ENCODE measurements around the gene PTPRN2. TPM values are rescaled to one million over a fixed set of nuclear protein-coding genes. Genes with fewer than 3 reads are reported as not detected.

PTPRN2 gene
- total and polyA plus RNA-seq, 2 of the 13 experiments (the other 11 are each of a cell fraction or from before 2014, with no cell fraction given) = 2.5 to 24.2 TPM

- TF ChIP-seq SNAPC5 (CRISPR knock-in tag; IDR thresholded peaks at IDR 0.05; ENCODE audit: borderline replicate concordance) (no peak), ATF7 (IDR thresholded peaks at IDR 0.05) (no peak), ATF7 (CRISPR knock-in tag; IDR thresholded peaks at IDR 0.05) (no peak), CCDC6 (CRISPR knock-in tag; IDR thresholded peaks at IDR 0.05) (no peak), ZSCAN20 (CRISPR knock-in tag; IDR thresholded peaks at IDR 0.05; ENCODE audit: borderline replicate concordance) (no peak), ETV5 (CRISPR knock-in tag; IDR thresholded peaks at IDR 0.05; ENCODE audit: borderline replicate concordance) (no peak), MTF1 (CRISPR knock-in tag; IDR thresholded peaks at IDR 0.05) (no peak), CBX5 (CRISPR knock-in tag; IDR thresholded peaks at IDR 0.05; ENCODE audit: borderline replicate concordance) (no peak)
- TF ChIP-seq, protein P1, sequence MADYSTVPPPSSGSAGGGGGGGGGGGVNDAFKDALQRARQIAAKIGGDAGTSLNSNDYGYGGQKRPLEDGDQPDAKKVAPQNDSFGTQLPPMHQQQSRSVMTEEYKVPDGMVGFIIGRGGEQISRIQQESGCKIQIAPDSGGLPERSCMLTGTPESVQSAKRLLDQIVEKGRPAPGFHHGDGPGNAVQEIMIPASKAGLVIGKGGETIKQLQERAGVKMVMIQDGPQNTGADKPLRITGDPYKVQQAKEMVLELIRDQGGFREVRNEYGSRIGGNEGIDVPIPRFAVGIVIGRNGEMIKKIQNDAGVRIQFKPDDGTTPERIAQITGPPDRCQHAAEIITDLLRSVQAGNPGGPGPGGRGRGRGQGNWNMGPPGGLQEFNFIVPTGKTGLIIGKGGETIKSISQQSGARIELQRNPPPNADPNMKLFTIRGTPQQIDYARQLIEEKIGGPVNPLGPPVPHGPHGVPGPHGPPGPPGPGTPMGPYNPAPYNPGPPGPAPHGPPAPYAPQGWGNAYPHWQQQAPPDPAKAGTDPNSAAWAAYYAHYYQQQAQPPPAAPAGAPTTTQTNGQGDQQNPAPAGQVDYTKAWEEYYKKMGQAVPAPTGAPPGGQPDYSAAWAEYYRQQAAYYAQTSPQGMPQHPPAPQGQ (CRISPR knock-in tag; IDR thresholded peaks at IDR 0.05; ENCODE audit: borderline replicate concordance) = 0 out of 2 replicates have a peak, but pooled peaks have one; percentile 39
- TF ChIP-seq, protein P2, sequence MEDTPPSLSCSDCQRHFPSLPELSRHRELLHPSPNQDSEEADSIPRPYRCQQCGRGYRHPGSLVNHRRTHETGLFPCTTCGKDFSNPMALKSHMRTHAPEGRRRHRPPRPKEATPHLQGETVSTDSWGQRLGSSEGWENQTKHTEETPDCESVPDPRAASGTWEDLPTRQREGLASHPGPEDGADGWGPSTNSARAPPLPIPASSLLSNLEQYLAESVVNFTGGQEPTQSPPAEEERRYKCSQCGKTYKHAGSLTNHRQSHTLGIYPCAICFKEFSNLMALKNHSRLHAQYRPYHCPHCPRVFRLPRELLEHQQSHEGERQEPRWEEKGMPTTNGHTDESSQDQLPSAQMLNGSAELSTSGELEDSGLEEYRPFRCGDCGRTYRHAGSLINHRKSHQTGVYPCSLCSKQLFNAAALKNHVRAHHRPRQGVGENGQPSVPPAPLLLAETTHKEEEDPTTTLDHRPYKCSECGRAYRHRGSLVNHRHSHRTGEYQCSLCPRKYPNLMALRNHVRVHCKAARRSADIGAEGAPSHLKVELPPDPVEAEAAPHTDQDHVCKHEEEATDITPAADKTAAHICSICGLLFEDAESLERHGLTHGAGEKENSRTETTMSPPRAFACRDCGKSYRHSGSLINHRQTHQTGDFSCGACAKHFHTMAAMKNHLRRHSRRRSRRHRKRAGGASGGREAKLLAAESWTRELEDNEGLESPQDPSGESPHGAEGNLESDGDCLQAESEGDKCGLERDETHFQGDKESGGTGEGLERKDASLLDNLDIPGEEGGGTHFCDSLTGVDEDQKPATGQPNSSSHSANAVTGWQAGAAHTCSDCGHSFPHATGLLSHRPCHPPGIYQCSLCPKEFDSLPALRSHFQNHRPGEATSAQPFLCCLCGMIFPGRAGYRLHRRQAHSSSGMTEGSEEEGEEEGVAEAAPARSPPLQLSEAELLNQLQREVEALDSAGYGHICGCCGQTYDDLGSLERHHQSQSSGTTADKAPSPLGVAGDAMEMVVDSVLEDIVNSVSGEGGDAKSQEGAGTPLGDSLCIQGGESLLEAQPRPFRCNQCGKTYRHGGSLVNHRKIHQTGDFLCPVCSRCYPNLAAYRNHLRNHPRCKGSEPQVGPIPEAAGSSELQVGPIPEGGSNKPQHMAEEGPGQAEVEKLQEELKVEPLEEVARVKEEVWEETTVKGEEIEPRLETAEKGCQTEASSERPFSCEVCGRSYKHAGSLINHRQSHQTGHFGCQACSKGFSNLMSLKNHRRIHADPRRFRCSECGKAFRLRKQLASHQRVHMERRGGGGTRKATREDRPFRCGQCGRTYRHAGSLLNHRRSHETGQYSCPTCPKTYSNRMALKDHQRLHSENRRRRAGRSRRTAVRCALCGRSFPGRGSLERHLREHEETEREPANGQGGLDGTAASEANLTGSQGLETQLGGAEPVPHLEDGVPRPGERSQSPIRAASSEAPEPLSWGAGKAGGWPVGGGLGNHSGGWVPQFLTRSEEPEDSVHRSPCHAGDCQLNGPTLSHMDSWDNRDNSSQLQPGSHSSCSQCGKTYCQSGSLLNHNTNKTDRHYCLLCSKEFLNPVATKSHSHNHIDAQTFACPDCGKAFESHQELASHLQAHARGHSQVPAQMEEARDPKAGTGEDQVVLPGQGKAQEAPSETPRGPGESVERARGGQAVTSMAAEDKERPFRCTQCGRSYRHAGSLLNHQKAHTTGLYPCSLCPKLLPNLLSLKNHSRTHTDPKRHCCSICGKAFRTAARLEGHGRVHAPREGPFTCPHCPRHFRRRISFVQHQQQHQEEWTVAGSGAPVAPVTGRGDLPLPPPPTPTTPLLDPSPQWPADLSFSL (CRISPR knock-in tag; IDR thresholded peaks at IDR 0.05) = peak; percentile 95
- TF ChIP-seq, protein P3, sequence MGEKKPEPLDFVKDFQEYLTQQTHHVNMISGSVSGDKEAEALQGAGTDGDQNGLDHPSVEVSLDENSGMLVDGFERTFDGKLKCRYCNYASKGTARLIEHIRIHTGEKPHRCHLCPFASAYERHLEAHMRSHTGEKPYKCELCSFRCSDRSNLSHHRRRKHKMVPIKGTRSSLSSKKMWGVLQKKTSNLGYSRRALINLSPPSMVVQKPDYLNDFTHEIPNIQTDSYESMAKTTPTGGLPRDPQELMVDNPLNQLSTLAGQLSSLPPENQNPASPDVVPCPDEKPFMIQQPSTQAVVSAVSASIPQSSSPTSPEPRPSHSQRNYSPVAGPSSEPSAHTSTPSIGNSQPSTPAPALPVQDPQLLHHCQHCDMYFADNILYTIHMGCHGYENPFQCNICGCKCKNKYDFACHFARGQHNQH (CRISPR knock-in tag; IDR thresholded peaks at IDR 0.05) = no peak
- TF ChIP-seq, protein P4, sequence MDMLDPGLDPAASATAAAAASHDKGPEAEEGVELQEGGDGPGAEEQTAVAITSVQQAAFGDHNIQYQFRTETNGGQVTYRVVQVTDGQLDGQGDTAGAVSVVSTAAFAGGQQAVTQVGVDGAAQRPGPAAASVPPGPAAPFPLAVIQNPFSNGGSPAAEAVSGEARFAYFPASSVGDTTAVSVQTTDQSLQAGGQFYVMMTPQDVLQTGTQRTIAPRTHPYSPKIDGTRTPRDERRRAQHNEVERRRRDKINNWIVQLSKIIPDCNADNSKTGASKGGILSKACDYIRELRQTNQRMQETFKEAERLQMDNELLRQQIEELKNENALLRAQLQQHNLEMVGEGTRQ (IDR thresholded peaks at IDR 0.05; ENCODE audit: low read depth, low read length) = no peak
- TF ChIP-seq, protein P4 (CRISPR knock-in tag; IDR thresholded peaks at IDR 0.05; ENCODE audit: borderline replicate concordance) = no peak
Measured at GRCh38 chr7:158263110-158263963, 324.3 kb downstream of the PTPRN2 start (continued).
